ENCODE measurements around the gene KAT14. TPM values are rescaled to one million over a fixed set of nuclear protein-coding genes. Genes with fewer than 3 reads are reported as not detected.

KAT14 gene
- total RNA-seq, 1 experiment from 2014 or later, result 24.1 TPM

DNA sequence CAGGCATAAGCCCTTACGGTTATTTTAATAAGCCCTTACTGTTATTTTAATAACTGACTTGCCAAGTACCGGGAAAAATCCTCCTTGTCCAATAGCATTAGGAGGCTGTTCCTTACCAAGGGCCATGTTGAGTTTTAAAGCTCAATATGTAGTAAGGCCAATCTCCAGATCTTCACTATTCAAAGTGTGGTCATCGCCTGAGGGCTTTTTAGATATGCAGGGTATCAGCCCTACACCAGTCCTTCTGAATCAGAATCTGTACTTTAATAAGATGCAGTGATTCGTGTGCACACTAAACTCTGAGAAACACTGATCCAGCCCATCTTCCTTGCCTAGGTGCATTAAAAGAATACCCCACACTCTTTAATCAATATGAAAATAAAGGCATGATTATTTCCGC is 77.9 kb downstream of the KAT14 start (continued):
- TF ChIP-seq, protein P1, sequence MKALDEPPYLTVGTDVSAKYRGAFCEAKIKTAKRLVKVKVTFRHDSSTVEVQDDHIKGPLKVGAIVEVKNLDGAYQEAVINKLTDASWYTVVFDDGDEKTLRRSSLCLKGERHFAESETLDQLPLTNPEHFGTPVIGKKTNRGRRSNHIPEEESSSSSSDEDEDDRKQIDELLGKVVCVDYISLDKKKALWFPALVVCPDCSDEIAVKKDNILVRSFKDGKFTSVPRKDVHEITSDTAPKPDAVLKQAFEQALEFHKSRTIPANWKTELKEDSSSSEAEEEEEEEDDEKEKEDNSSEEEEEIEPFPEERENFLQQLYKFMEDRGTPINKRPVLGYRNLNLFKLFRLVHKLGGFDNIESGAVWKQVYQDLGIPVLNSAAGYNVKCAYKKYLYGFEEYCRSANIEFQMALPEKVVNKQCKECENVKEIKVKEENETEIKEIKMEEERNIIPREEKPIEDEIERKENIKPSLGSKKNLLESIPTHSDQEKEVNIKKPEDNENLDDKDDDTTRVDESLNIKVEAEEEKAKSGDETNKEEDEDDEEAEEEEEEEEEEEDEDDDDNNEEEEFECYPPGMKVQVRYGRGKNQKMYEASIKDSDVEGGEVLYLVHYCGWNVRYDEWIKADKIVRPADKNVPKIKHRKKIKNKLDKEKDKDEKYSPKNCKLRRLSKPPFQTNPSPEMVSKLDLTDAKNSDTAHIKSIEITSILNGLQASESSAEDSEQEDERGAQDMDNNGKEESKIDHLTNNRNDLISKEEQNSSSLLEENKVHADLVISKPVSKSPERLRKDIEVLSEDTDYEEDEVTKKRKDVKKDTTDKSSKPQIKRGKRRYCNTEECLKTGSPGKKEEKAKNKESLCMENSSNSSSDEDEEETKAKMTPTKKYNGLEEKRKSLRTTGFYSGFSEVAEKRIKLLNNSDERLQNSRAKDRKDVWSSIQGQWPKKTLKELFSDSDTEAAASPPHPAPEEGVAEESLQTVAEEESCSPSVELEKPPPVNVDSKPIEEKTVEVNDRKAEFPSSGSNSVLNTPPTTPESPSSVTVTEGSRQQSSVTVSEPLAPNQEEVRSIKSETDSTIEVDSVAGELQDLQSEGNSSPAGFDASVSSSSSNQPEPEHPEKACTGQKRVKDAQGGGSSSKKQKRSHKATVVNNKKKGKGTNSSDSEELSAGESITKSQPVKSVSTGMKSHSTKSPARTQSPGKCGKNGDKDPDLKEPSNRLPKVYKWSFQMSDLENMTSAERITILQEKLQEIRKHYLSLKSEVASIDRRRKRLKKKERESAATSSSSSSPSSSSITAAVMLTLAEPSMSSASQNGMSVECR (CRISPR knock-in tag; IDR thresholded peaks at IDR 0.05; ENCODE audit: borderline replicate concordance), result no peak
- no peak for TF ChIP-seq FOXP1 (CRISPR knock-in tag; IDR thresholded peaks at IDR 0.05; ENCODE audit: borderline replicate concordance)
- TF ChIP-seq ZNF232 (CRISPR knock-in tag; IDR thresholded peaks at IDR 0.05), result no peak
- TF ChIP-seq, protein P2, sequence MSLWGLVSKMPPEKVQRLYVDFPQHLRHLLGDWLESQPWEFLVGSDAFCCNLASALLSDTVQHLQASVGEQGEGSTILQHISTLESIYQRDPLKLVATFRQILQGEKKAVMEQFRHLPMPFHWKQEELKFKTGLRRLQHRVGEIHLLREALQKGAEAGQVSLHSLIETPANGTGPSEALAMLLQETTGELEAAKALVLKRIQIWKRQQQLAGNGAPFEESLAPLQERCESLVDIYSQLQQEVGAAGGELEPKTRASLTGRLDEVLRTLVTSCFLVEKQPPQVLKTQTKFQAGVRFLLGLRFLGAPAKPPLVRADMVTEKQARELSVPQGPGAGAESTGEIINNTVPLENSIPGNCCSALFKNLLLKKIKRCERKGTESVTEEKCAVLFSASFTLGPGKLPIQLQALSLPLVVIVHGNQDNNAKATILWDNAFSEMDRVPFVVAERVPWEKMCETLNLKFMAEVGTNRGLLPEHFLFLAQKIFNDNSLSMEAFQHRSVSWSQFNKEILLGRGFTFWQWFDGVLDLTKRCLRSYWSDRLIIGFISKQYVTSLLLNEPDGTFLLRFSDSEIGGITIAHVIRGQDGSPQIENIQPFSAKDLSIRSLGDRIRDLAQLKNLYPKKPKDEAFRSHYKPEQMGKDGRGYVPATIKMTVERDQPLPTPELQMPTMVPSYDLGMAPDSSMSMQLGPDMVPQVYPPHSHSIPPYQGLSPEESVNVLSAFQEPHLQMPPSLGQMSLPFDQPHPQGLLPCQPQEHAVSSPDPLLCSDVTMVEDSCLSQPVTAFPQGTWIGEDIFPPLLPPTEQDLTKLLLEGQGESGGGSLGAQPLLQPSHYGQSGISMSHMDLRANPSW (CRISPR knock-in tag; conservative IDR thresholded peaks at IDR 0.05; ENCODE audit: low read depth), result no peak
- no peak for TF ChIP-seq TEAD4 (CRISPR knock-in tag; IDR thresholded peaks at IDR 0.05)
- no peak for TF ChIP-seq ZNF396 (CRISPR knock-in tag; IDR thresholded peaks at IDR 0.05; ENCODE audit: borderline replicate concordance)
- TF ChIP-seq, protein P3, sequence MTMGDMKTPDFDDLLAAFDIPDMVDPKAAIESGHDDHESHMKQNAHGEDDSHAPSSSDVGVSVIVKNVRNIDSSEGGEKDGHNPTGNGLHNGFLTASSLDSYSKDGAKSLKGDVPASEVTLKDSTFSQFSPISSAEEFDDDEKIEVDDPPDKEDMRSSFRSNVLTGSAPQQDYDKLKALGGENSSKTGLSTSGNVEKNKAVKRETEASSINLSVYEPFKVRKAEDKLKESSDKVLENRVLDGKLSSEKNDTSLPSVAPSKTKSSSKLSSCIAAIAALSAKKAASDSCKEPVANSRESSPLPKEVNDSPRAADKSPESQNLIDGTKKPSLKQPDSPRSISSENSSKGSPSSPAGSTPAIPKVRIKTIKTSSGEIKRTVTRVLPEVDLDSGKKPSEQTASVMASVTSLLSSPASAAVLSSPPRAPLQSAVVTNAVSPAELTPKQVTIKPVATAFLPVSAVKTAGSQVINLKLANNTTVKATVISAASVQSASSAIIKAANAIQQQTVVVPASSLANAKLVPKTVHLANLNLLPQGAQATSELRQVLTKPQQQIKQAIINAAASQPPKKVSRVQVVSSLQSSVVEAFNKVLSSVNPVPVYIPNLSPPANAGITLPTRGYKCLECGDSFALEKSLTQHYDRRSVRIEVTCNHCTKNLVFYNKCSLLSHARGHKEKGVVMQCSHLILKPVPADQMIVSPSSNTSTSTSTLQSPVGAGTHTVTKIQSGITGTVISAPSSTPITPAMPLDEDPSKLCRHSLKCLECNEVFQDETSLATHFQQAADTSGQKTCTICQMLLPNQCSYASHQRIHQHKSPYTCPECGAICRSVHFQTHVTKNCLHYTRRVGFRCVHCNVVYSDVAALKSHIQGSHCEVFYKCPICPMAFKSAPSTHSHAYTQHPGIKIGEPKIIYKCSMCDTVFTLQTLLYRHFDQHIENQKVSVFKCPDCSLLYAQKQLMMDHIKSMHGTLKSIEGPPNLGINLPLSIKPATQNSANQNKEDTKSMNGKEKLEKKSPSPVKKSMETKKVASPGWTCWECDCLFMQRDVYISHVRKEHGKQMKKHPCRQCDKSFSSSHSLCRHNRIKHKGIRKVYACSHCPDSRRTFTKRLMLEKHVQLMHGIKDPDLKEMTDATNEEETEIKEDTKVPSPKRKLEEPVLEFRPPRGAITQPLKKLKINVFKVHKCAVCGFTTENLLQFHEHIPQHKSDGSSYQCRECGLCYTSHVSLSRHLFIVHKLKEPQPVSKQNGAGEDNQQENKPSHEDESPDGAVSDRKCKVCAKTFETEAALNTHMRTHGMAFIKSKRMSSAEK (CRISPR knock-in tag; IDR thresholded peaks at IDR 0.05; ENCODE audit: borderline replicate concordance), result no peak
- TF ChIP-seq ZNF219 (CRISPR knock-in tag; IDR thresholded peaks at IDR 0.05; ENCODE audit: borderline replicate concordance), result no peak
- TF ChIP-seq CBFB (CRISPR knock-in tag; IDR thresholded peaks at IDR 0.05; ENCODE audit: low read depth), result no peak

DNA sequence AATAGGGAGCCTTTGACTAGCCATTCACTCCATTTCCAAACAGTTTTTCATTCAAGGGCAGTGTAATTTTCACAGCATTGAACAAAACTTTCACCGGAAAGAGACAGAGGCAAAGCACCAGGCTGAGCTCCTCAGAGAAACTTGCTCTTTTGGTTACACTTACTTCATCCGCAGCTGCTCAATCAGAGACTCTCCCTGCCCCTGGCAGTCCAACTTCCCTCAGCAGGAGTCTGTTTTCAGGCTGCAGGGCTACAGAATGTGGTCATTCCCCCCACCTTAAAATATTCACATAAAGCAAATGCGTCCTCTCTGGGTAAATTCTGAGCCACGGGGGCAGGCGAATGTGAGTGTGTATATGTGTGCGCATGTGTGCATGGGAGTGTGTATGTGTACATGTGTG is 80.6 kb downstream of the KAT14 start:
- DNase-seq (ENCODE audit: low spot score) (no peak), ATAC-seq (no peak)
- CTCF ChIA-PET, result no interaction called here

More for the DNA sequence above, 80.6 kb downstream of the KAT14 start:
- POLR2A ChIA-PET, result no interaction called here
- no peak overlapping the region for H3K4me3 Mint-ChIP-seq
- H3K27me3 Mint-ChIP-seq (ENCODE audit: low read depth), result no peaks in the 10 kb centered on the region
- peaks cover 5% of the 10 kb centered on the region for H3K4me1 Mint-ChIP-seq
- TF ChIP-seq IRF2 (CRISPR knock-in tag; IDR thresholded peaks at IDR 0.05; ENCODE audit: borderline replicate concordance, low read depth) (no peak), ZBTB21 (CRISPR knock-in tag; IDR thresholded peaks at IDR 0.05; ENCODE audit: borderline replicate concordance) (no peak), SMAD4 (CRISPR knock-in tag; IDR thresholded peaks at IDR 0.05) (no peak), TEAD4 (CRISPR knock-in tag; IDR thresholded peaks at IDR 0.05) (no peak), NR3C1 (CRISPR knock-in tag; conservative IDR thresholded peaks at IDR 0.05; ENCODE audit: low read depth) (no peak)
- TF ChIP-seq, protein P4, sequence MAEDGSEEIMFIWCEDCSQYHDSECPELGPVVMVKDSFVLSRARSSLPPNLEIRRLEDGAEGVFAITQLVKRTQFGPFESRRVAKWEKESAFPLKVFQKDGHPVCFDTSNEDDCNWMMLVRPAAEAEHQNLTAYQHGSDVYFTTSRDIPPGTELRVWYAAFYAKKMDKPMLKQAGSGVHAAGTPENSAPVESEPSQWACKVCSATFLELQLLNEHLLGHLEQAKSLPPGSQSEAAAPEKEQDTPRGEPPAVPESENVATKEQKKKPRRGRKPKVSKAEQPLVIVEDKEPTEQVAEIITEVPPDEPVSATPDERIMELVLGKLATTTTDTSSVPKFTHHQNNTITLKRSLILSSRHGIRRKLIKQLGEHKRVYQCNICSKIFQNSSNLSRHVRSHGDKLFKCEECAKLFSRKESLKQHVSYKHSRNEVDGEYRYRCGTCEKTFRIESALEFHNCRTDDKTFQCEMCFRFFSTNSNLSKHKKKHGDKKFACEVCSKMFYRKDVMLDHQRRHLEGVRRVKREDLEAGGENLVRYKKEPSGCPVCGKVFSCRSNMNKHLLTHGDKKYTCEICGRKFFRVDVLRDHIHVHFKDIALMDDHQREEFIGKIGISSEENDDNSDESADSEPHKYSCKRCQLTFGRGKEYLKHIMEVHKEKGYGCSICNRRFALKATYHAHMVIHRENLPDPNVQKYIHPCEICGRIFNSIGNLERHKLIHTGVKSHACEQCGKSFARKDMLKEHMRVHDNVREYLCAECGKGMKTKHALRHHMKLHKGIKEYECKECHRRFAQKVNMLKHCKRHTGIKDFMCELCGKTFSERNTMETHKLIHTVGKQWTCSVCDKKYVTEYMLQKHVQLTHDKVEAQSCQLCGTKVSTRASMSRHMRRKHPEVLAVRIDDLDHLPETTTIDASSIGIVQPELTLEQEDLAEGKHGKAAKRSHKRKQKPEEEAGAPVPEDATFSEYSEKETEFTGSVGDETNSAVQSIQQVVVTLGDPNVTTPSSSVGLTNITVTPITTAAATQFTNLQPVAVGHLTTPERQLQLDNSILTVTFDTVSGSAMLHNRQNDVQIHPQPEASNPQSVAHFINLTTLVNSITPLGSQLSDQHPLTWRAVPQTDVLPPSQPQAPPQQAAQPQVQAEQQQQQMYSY (CRISPR knock-in tag; IDR thresholded peaks at IDR 0.05), result no peak
- H3K36me3 Mint-ChIP-seq, result no peaks in the 10 kb centered on the region
- no peak overlapping the region for H3K27ac Mint-ChIP-seq
- peaks cover 7% of the 10 kb centered on the region; the same call in 1 of the 2 replicates for H3K9me3 Mint-ChIP-seq
